Measurements from ENCODE around the gene ZNF629. TPM values are rescaled to one million over a fixed set of nuclear protein-coding genes. Genes with fewer than 3 reads are reported as not detected.
A peak's percentile ranks its signal among the peaks of the same experiment; 100 is the strongest.

ZNF629 gene
- total RNA-seq, 2 donors from 2014 or later = 10.1 to 11.2 TPM

DNA sequence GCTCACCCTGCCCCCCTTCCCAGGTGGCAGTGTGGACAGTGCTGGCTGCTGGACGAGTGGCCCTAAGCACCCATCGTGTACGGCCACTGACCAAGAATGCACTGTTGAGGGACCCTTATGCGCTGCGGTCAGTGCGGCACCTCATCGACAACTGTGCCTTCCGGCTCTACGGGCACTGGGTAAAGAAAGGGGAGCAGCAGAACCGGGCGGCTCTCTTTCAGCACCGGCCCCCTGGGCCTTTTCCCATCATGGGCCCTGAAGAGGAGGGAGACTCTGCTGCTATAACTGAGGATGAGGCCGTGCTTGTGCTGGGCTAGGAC is 30.3 kb downstream of the ZNF629 start:
- no peak for DNase-seq (ENCODE audit: low spot score)
- intact Hi-C loops (cut with DNase I) = no loop called here

GRCh38 chr16:30755955-30756780 is 30.8 kb downstream of the ZNF629 start:
- DNase-seq (ENCODE audit: low spot score) = no peak
- intact Hi-C loops (cut with DNase I) = no loop called here

GRCh38 chr16:30753596-30753995 is 33.4 kb downstream of the ZNF629 start:
- intact Hi-C loops (cut with DNase I) = no loop called here
- no peak for DNase-seq (ENCODE audit: low spot score)

GRCh38 chr16:30750876-30751465 is 36.0 kb downstream of the ZNF629 start:
- peak; percentile 81 for DNase-seq (ENCODE audit: low spot score)
- intact Hi-C loops (cut with DNase I) = no loop called here

GRCh38 chr16:30750201-30750600 is 36.8 kb downstream of the ZNF629 start:
- intact Hi-C loops (cut with DNase I) = no loop called here
- no peak for DNase-seq (ENCODE audit: low spot score)

DNA sequence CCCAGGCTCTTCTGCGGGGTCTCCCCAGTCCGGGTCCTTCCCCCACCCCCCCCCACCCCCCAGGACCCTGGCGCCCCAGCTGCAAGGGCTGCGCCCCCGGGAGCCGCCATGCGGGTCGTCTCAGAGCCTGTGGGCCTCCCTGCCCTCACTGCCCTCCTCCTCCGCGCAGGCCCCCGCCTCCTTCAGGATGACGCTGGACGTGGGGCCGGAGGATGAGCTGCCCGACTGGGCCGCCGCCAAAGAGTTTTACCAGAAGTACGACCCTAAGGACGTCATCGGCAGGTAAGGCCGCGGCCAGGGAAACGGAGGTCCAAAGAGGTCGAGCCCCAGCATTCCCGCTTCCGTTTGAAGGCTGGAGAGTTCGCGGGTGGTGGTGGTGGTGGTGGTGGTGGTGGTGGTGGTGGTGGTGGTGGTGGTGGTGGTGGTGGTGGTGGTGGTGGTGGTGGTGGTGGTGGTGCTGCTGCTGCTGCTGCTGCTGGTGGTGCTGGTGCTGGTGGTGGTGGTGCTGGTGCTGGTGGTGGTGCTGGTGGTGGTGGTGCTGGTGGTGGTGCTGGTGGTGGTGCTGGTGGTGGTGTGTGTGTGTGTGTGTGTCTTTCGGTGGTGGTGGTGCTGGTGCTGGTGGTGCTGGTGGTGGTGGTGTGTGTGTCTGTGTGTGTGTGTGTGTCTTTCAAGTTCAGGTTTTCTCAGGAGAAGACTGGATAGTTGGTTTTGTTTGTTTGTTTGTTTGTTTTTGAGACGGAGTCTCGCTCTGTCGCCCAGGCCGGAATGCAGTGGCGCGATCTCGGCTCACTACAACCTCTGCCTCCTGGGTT is 38.2 kb downstream of the ZNF629 start:
- DNase-seq (ENCODE audit: low spot score) = peak; percentile 89
- intact Hi-C loops (cut with DNase I) = loop anchor here in 1 of 2 donors (10.0 kb wide), 1 partner anchor 66 kb away; no protein-coding TSS in a partner anchor

DNA sequence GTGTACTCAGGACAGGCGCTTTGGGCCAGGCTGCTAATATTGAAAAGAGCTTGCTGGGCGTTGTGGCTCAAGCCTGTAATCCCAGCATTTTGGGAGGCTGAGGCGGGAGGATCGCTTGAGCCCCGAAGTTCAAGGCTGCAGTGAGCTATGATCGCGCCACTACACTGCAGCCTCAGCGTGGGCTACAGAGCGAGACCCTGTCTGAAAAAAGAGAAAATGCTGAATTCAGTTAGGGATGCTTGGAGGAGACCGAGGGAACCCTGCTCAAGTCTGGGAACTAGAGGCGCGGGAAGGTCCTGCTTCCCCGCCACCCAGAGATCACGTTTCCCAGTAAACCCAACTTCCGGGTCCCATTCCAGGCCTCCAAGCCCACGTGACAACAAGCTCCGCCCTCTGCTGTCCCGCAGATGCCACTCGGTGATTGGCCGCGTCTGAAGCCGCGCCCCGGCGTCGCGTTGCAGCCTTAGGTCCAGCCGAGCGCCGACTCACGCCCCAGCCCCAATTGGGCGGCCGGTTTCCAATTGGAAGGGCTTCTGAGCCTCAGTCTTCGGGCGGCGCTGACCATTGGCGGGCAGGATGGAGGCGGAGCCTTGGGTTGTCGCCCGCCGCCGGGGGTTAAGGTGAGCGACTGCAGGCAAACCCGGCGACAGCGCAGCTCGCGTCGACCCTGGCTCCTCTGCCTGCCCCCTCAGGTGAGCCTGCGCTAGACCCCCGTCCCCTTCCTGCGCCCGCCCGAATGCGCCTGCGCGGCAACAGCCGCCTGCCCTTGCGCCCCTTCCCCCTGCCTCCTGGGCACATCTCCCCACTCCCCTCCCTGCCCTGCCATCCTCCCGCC is 39.0 kb downstream of the ZNF629 start, which contains the start of gene PHKG2:
Gene PHKG2 (plus strand): TSS at position 627 of the 835 bp plus-strand sequence. CDS start 396 bp downstream, outside the sequence.
- peak; percentile 100 for DNase-seq (ENCODE audit: low spot score)
- intact Hi-C loops (cut with DNase I) = loop anchor here in 1 of 2 donors (10.0 kb wide), 1 partner anchor 67 kb away; no protein-coding TSS in a partner anchor

GRCh38 chr16:30747331-30747730 is 39.7 kb downstream of the ZNF629 start:
- intact Hi-C loops (cut with DNase I) = loop anchor here in 1 of 2 donors (10.0 kb wide), 1 partner anchor 67 kb away; no protein-coding TSS in a partner anchor
- DNase-seq (ENCODE audit: low spot score) = no peak

- intact Hi-C loops (cut with DNase I) = loop anchor here in 1 of 2 donors (10.0 kb wide), 1 partner anchor 68 kb away; no protein-coding TSS in a partner anchor
- DNase-seq (ENCODE audit: low spot score) = no peak
Observed at GRCh38 chr16:30746638-30747175, 40.3 kb downstream of the ZNF629 start.

DNA sequence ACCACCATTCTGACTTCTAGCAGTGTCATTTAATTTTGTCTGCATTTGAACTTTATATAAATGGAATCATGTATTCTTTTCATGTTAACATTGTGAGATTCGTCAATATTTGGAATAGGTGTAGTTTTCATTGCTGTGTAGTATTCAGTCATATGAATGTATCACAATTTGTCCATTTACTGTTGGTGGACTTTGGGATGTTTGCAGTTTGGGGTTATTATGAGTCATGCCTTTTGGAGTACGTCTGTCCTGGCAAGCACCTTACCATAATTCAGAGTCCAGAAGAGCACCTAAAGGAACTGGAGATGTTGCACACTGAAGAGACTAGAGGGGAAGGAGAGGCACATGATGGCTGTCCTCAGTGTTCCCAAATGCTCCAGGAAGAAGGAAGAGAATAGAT is 41.9 kb downstream of the ZNF629 start:
- intact Hi-C loops (cut with DNase I) = loop anchor here in 1 of 2 donors (10.0 kb wide), 1 partner anchor 70 kb away; no protein-coding TSS in a partner anchor
- DNase-seq (ENCODE audit: low spot score) = no peak

- no peak for DNase-seq (ENCODE audit: low spot score)
Observed at GRCh38 chr16:30744183-30744582, 42.8 kb downstream of the ZNF629 start.

GRCh38 chr16:30743716-30744115 is 43.3 kb downstream of the ZNF629 start:
- intact Hi-C loops (cut with DNase I) = loop anchor here (2.0 to 10.0 kb wide), 2 partner anchors 43 to 71 kb away; no protein-coding TSS in a partner anchor
- DNase-seq (ENCODE audit: low spot score) = no peak

More at GRCh38 chr16:30744183-30744582, 42.8 kb downstream of the ZNF629 start:
- intact Hi-C loops (cut with DNase I) = loop anchor here in 1 of 2 donors (10.0 kb wide), 1 partner anchor 71 kb away; no protein-coding TSS in a partner anchor

DNA sequence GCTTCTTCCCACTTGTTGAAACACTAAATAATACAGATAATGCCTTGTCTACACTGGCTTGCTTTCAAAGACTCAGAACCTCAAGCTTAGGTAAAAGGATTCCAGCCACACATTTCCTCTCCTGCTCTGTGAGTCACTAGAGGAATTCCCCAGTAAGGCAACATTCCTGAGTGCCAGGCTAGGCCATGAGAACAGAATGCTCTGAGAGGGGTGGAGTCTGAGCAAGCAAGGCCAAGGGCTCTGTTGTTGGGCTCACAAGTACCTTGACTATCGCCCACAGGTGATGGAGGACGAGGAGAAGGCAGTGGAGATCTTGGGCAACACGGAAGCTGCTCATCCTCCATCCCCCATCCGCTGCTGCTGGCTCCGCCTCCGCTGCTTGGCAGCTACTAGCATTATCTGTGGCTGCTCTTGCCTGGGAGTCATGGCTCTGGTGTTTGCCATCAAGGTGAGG is 45.5 kb downstream of the ZNF629 start:
- intact Hi-C loops (cut with DNase I) = loop anchor here (2.0 to 10.0 kb wide), 2 partner anchors 27 to 73 kb away; no protein-coding TSS in a partner anchor
- DNase-seq (ENCODE audit: low spot score) = peak; percentile 71

GRCh38 chr16:30740364-30741251 is 46.4 kb downstream of the ZNF629 start:
- peak; percentile 95 for DNase-seq (ENCODE audit: low spot score)
- intact Hi-C loops (cut with DNase I) = loop anchor here (2.0 to 10.0 kb wide), 2 partner anchors 26 to 74 kb away; no protein-coding TSS in a partner anchor

DNA sequence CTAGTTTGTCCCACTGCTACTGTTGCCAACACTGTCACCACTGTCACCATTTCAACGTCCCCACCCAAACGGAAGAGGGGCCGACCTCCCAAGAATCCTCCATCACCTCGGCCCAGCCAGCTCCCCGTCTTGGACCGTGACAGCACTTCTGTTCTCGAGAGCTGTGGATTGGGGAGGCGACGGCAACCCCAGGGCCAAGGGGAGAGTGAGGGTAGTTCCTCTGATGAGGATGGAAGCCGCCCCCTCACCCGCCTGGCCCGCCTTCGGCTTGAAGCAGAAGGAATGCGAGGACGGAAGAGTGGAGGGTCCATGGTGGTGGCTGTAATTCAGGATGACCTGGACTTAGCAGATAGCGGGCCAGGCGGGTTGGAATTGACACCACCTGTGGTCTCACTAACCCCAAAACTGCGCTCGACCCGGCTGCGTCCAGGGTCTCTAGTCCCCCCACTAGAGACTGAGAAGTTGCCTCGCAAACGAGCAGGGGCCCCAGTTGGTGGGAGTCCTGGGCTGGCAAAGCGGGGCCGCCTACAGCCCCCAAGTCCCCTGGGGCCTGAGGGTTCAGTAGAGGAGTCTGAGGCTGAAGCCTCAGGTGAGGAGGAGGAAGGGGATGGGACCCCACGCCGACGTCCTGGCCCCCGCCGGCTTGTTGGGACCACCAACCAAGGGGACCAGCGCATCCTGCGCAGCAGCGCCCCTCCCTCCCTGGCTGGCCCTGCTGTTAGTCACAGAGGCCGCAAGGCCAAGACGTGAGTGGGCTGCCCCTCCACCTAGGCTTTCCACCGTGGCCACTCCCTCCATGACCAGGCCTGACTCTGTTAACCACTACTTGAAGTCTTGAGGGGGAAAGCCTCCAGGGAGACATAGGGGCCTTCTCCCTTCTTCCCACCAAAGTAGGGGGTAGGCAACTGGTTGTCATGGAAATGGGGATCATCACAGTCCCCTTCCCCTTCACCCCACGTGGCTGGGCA is 47.7 kb downstream of the ZNF629 start:
- intact Hi-C loops (cut with DNase I) = no loop called here

More for the DNA sequence above, 47.7 kb downstream of the ZNF629 start:
- DNase-seq (ENCODE audit: low spot score) = no peak

All from posterior vena cava (tissue), 2 donors.